HCT116 (cell line): ENCODE data around the gene CDH16. TPM values are rescaled to one million over a fixed set of nuclear protein-coding genes. Genes with fewer than 3 reads are reported as not detected.
A peak's percentile ranks its signal among the peaks of the same experiment; 100 is the strongest.

Source experiments
- ATAC-seq: fragments of 200-7000 bp; cut with Tn5 transposase; 2 replicates; pipeline ENCODE4 v1.9.1; 2020; ENCODE audit warnings: mild to moderate bottlenecking, moderate library complexity
- BruUV-seq: library from RNA; stranded (reverse); fragments of 400-500 nt; replicated peaks from 2 replicates; lab custom pipeline; 2021; lab: Mats Ljungman, UMichigan
- CTCF ChIA-PET: fragments of 300-600 bp; sonication (Branson Sonifier 250); formaldehyde crosslinking; loops from one replicate; lab custom pipeline; 2021; ENCODE audit warnings: antibody characterized with exemption; lab: Charles Lee
- POLR2A ChIA-PET: fragments of 300-600, 350-600 bp; sonication (Branson Sonifier 250); formaldehyde crosslinking; loops from one replicate; lab custom pipeline; 2021; ENCODE audit warnings: antibody characterized with exemption; lab: Charles Lee
- RAD21 ChIA-PET, 2 experiments: fragments of 300-600 bp; sonication (Branson Sonifier 250); formaldehyde crosslinking; loops; one replicate each; lab custom pipeline; 2023; ENCODE audit warnings: low total read pairs in 2 of 2; ENCODE audit not compliant: uncharacterized antibody in 2 of 2, unreplicated experiment in 2 of 2, low non-redundant PET in 1 of 2; lab: Charles Lee
- DNase-seq: peaks from one replicate; pipeline ENCODE4 v3.0.0-alpha.2; 2010; ENCODE audit warnings: low read depth, low spot score
- H2AFZ ChIP-seq: fragments of 200-600 bp; shearing (Covaris generic), sonication (generic); 2 replicates; pipeline ENCODE4 v1.6.1; 2017; ENCODE audit warnings: low read depth, mixed run types, mixed read lengths, antibody characterized with exemption, low read length; ENCODE audit not compliant: poor library complexity, severe bottlenecking
- H3K27ac ChIP-seq: 2 replicates; pipeline ENCODE4 v1.5.1; 2012; ENCODE audit warnings: low read depth, low read length
- H3K27me3 ChIP-seq: fragments of 200-600 bp; sonication (generic); 2 replicates; pipeline ENCODE4 v1.6.1; 2016; ENCODE audit warnings: mixed run types, low read length, mixed read lengths; ENCODE audit not compliant: insufficient read depth
- H3K36me3 ChIP-seq, 2 experiments: fragments of 200-500 bp in 1 of 2; fragments of 200-600 bp in 1 of 2; sonication (Bioruptor generic) in 1 of 2; sonication (generic) in 1 of 2; 2 replicates each; pipeline versions ENCODE4 v1.5.1 to v1.6.1; 2014 to 2016; ENCODE audit warnings: low read length in 2 of 2, inconsistent platforms in 1 of 2, mixed read lengths in 1 of 2, mixed run types in 1 of 2; ENCODE audit not compliant: insufficient read depth in 2 of 2, control insufficient read depth in 1 of 2
- H3K4me1 ChIP-seq, 2 experiments: fragments of 200-600 bp in 1 of 2; sonication (generic) in 1 of 2; 2 replicates each; pipeline versions ENCODE4 v1.5.1 to v1.6.1; 2012 to 2017; ENCODE audit warnings: low read length in 2 of 2, inconsistent platforms in 1 of 2, mild to moderate bottlenecking in 1 of 2, mixed read lengths in 1 of 2, mixed run types in 1 of 2, moderate library complexity in 1 of 2; ENCODE audit not compliant: insufficient read depth in 2 of 2, control insufficient read depth in 1 of 2
- H3K4me2 ChIP-seq: fragments of 200-600 bp; sonication (generic); 2 replicates; pipeline ENCODE4 v1.6.1; 2017; ENCODE audit warnings: mixed run types, low read length, mixed read lengths
- H3K4me3 ChIP-seq, 2 experiments: fragments of 200-600 bp in 1 of 2; sonication (generic) in 1 of 2; replicated peaks in 1 of 2; 2 replicates each; pipeline ENCODE4 v1.5.1; 2011 to 2016; ENCODE audit warnings: low read length in 2 of 2, control low read depth in 1 of 2, low read depth in 1 of 2, mild to moderate bottlenecking in 1 of 2, mixed read lengths in 1 of 2, mixed run types in 1 of 2
- H3K79me2 ChIP-seq: fragments of 200-600 bp; sonication (generic); 2 replicates; pipeline ENCODE4 v1.6.1; 2017; ENCODE audit warnings: mild to moderate bottlenecking, mixed run types, low read length, moderate library complexity, mixed read lengths; ENCODE audit not compliant: insufficient read depth
- H3K9ac ChIP-seq: fragments of 200-600 bp; sonication (generic); 2 replicates; pipeline ENCODE4 v1.6.1; 2016; ENCODE audit warnings: low read length, mixed read lengths
- H3K9me2 ChIP-seq: fragments of 200-600 bp; sonication (generic), shearing (Covaris generic); 2 replicates; pipeline ENCODE4 v1.6.1; 2017; ENCODE audit warnings: mixed run types, mild to moderate bottlenecking, moderate library complexity; ENCODE audit not compliant: insufficient read depth
- H3K9me3 ChIP-seq, 2 experiments: fragments of 200-500 bp in 1 of 2; fragments of 200-600 bp in 1 of 2; sonication (Bioruptor generic) in 1 of 2; sonication (generic) in 1 of 2; 2 replicates each; pipeline ENCODE4 v1.6.1; 2014 to 2017; ENCODE audit warnings: low read length in 2 of 2, mixed read lengths in 2 of 2, inconsistent platforms in 1 of 2, low read depth in 1 of 2, mild to moderate bottlenecking in 1 of 2, mixed run types in 1 of 2, moderate library complexity in 1 of 2; ENCODE audit not compliant: control insufficient read depth in 1 of 2, insufficient read depth in 1 of 2
- H4K20me1 ChIP-seq: fragments of 200-600 bp; sonication (generic), shearing (Covaris generic); 2 replicates; pipeline ENCODE4 v1.6.1; 2017; ENCODE audit warnings: mixed run types, mild to moderate bottlenecking, moderate library complexity; ENCODE audit not compliant: insufficient read depth
- CBX3 ChIP-seq: IDR thresholded peaks from 2 replicates; pipeline ENCODE4 v1.6.1; 2012; ENCODE audit warnings: low read depth
- JUND ChIP-seq: IDR thresholded peaks from 2 replicates; pipeline ENCODE4 v1.6.1; 2012
- POLR2AphosphoS5 ChIP-seq: IDR thresholded peaks from 2 replicates; pipeline ENCODE4 v1.6.1; 2011; ENCODE audit warnings: mild to moderate bottlenecking, low read depth, low read length, moderate library complexity
- RAD21 ChIP-seq: IDR thresholded peaks from 2 replicates; pipeline ENCODE4 v1.6.1; 2012; ENCODE audit warnings: low read depth, mild to moderate bottlenecking
- SRF ChIP-seq: IDR thresholded peaks from 2 replicates; pipeline ENCODE4 v1.6.1; 2012; ENCODE audit warnings: low read depth
- intact Hi-C: fragments of 100-400 bp; cut with micrococcal nuclease; formaldehyde crosslinking; loops from 2 replicates; pipeline ENCODE4 v1.10.0; 2022
- total RNA-seq: library from RNA; stranded (reverse); gene quantifications from one replicate; pipeline ENCODE4 v1.2.1, GENCODE V29; 2021; ENCODE audit not compliant: unreplicated experiment
- TF ChIP-seq, protein P1 (sequence below), 3 experiments: fragments of 200-600 bp in 1 of 3; sonication (generic) in 1 of 3; IDR thresholded peaks in 2 of 3; conservative IDR thresholded peaks in 1 of 3; 2 replicates each; pipeline ENCODE4 v1.5.1; 2012 to 2017; ENCODE audit warnings: low read depth in 2 of 3, low read length in 2 of 3, antibody characterized with exemption in 1 of 3, borderline replicate concordance in 1 of 3, control low read depth in 1 of 3, mild to moderate bottlenecking in 1 of 3, mixed read lengths in 1 of 3, mixed run types in 1 of 3, moderate library complexity in 1 of 3; ENCODE audit not compliant: insufficient read depth in 1 of 3
- TF ChIP-seq, protein P2 (sequence below): IDR thresholded peaks from 2 replicates; pipeline ENCODE4 v1.6.1; 2011; ENCODE audit warnings: mild to moderate bottlenecking, low read length, moderate library complexity; ENCODE audit not compliant: insufficient replicate concordance; ENCODE audit errors: extremely low read depth

Gene CDH16
- total RNA-seq, 1 experiment from 2014 or later = not detected

DNA sequence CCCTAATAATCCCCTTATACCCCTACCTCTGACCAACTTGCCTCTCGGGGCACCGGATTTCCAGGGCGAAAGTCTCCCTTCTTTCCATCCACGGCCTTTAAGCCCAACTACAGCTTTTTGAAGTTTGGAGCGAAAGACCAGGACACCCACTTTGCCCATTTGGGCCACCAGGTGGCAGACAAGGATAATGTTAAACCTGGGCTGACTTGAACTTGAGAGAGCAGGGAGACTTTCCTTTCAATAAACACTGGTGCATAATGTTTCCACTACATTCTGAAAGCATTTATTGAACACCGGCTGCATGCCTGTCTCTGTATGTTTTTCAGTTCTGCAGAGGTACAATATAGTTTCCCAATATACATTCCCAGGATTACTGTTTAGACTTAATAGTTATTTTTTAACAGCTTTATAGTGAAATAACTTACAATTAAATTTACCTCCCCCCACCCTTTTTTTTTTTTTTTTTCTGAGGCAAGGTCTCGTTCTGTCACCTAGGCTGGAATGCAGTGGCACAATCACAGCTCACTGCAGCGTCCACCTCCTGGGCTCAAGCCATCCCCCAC is 35.5 kb upstream of the CDH16 start:
- POLR2A ChIA-PET = interaction anchor here (0.6 kb wide), 1 partner anchor 29 kb away, joined by 3 read pairs; no protein-coding TSS in a partner anchor
- Histone ChIP-seq H3K4me2 (peak overlapping the region; percentile 50), H3K9me3 (peaks cover 0 to 6% of the 10 kb centered on the region in 2 experiments; a peak in 1 of 4 replicates), H3K4me3 (no peak overlapping the region), H3K9me2 (no peaks in the 10 kb centered on the region), H3K27ac (peak overlapping the region; percentile 3; the same call in 1 of the 2 replicates), H2AFZ (peak overlapping the region; percentile 77), H3K27me3 (no peaks in the 10 kb centered on the region), H3K79me2 (no peaks in the 10 kb centered on the region), H4K20me1 (no peaks in the 10 kb centered on the region), H3K4me1 (peaks cover 11 to 12% of the 10 kb centered on the region in 2 experiments; a peak in 3 of 4 replicates), H3K9ac (no peak overlapping the region), H3K36me3 (no peaks in the 10 kb centered on the region)
- no TSS peak for BruUV-seq
- DNase-seq (peak; percentile 74), ATAC-seq (peak; percentile 95)
- TF ChIP-seq, protein P1, sequence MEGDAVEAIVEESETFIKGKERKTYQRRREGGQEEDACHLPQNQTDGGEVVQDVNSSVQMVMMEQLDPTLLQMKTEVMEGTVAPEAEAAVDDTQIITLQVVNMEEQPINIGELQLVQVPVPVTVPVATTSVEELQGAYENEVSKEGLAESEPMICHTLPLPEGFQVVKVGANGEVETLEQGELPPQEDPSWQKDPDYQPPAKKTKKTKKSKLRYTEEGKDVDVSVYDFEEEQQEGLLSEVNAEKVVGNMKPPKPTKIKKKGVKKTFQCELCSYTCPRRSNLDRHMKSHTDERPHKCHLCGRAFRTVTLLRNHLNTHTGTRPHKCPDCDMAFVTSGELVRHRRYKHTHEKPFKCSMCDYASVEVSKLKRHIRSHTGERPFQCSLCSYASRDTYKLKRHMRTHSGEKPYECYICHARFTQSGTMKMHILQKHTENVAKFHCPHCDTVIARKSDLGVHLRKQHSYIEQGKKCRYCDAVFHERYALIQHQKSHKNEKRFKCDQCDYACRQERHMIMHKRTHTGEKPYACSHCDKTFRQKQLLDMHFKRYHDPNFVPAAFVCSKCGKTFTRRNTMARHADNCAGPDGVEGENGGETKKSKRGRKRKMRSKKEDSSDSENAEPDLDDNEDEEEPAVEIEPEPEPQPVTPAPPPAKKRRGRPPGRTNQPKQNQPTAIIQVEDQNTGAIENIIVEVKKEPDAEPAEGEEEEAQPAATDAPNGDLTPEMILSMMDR (IDR thresholded peaks at IDR 0.05 in 2 of 3, conservative IDR thresholded peaks at IDR 0.05 in 1 of 3; ENCODE audit: borderline replicate concordance in 1 of 3, insufficient read depth in 1 of 3, low read depth in 2 of 3, low read length in 2 of 3) = peak; percentile 82 to 93 (median 88)
- TF ChIP-seq JUND = no peak
- no peak for TF ChIP-seq SRF
- peak; percentile 96 for TF ChIP-seq RAD21
- TF ChIP-seq POLR2AphosphoS5 = no peak
- TF ChIP-seq, protein P2, sequence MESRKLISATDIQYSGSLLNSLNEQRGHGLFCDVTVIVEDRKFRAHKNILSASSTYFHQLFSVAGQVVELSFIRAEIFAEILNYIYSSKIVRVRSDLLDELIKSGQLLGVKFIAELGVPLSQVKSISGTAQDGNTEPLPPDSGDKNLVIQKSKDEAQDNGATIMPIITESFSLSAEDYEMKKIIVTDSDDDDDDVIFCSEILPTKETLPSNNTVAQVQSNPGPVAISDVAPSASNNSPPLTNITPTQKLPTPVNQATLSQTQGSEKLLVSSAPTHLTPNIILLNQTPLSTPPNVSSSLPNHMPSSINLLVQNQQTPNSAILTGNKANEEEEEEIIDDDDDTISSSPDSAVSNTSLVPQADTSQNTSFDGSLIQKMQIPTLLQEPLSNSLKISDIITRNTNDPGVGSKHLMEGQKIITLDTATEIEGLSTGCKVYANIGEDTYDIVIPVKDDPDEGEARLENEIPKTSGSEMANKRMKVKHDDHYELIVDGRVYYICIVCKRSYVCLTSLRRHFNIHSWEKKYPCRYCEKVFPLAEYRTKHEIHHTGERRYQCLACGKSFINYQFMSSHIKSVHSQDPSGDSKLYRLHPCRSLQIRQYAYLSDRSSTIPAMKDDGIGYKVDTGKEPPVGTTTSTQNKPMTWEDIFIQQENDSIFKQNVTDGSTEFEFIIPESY = no peak
- TF ChIP-seq CBX3 = no peak
- RAD21 ChIA-PET = interaction anchor here (0.7 to 1.4 kb wide), 6 partner anchors 18 to 201 kb away, joined by 3 to 7 read pairs (median 3); no protein-coding TSS in a partner anchor
- intact Hi-C loops = loop anchor here (1.0 to 10.0 kb wide), 5 partner anchors 57 to 711 kb away; partner anchors contain the start of genes ACD, C16orf86, ENKD1 and FBXL8
- CTCF ChIA-PET = interaction anchor here (0.6 to 1.5 kb wide), 19 partner anchors 11 to 567 kb away, joined by 3 to 13 read pairs (median 4); partner anchors contain the start of genes B3GNT9, ELMO3 and NOL3
